RPMI7951 (cell line): ENCODE data around the gene LRP2BP. TPM values are rescaled to one million over a fixed set of nuclear protein-coding genes. Genes with fewer than 3 reads are reported as not detected.
"Not testable (repeated sequence)": the region's sequence is repeated elsewhere in the genome, so short reads cannot be mapped to it uniquely, and the experiment has no call there.

ENCODE experiments used
- DNase-seq: peaks from one replicate; pipeline ENCODE4 v3.0.0-alpha.2; 2012; ENCODE audit warnings: low read depth
- total RNA-seq: library from RNA; depleted of rRNA; stranded (reverse); fragments of >200 nt; shearing (Covaris generic); gene quantifications from 2 replicates; pipeline ENCODE4 v1.2.3, GENCODE V29; 2014; rRNA removed

The LRP2BP gene
- total RNA-seq, 1 experiment from 2014 or later: 0.48 TPM

- no peak for DNase-seq
These were observed 67.1 kb downstream of the LRP2BP start for GRCh38 chr4:185328586-185328985.

- not testable (repeated sequence) for DNase-seq
These were observed 70.0 kb downstream of the LRP2BP start for GRCh38 chr4:185325721-185326120.

GRCh38 chr4:185324361-185324760, 71.4 kb downstream of the LRP2BP start:
- not testable (repeated sequence) for DNase-seq

GRCh38 chr4:185323606-185324005, 72.1 kb downstream of the LRP2BP start:
- no peak for DNase-seq

GRCh38 chr4:185322803-185323202, 72.9 kb downstream of the LRP2BP start:
- no peak for DNase-seq

- DNase-seq: no peak
These were observed 77.0 kb downstream of the LRP2BP start for GRCh38 chr4:185318679-185319078.

- no peak for DNase-seq
These were observed 77.8 kb downstream of the LRP2BP start for GRCh38 chr4:185317880-185318279.

GRCh38 chr4:185317462-185317861, 78.3 kb downstream of the LRP2BP start:
- not testable (repeated sequence) for DNase-seq

Other genes with a start within 250 kb of the LRP2BP start
- gene CFAP97, start 191.9 kb downstream of the LRP2BP start, total RNA-seq: 23.7 and 28.1 TPM in 2 replicates
- 16.1 and 18.3 TPM in 2 replicates for gene SNX25, start 186.3 kb downstream of the LRP2BP start, total RNA-seq
- 23.3 and 38.2 TPM in 2 replicates for gene ANKRD37, start 917 bp upstream of the LRP2BP start, total RNA-seq
- gene UFSP2, start 30.0 kb upstream of the LRP2BP start, total RNA-seq: 28.8 and 38.6 TPM in 2 replicates
- gene CCDC110, start 75.8 kb upstream of the LRP2BP start, total RNA-seq: 1.2 and 3.3 TPM in 2 replicates
- 13.6 and 21.7 TPM in 2 replicates for gene PDLIM3, start 139.6 kb upstream of the LRP2BP start, total RNA-seq